Right hindlimb (tissue), 1 donor: Measurements from ENCODE around the gene NFIB.

Experiments used
- DNase-seq: peaks from one replicate; pipeline ENCODE4 v3.0.0-alpha.2; 2018

Gene NFIB

GRCh38 chr9:14303521-14303920 lies 10.4 kb downstream of the NFIB start:
- DNase-seq, result no peak

- no peak for DNase-seq
Measured at GRCh38 chr9:14303100-14303499, 10.8 kb downstream of the NFIB start.

GRCh38 chr9:14302405-14302804 lies 11.5 kb downstream of the NFIB start:
- DNase-seq, result no peak

- peak; percentile 72 for DNase-seq
Measured at GRCh38 chr9:14301583-14302021, 12.3 kb downstream of the NFIB start.

- DNase-seq, result no peak
Measured at GRCh38 chr9:14301006-14301405, 12.9 kb downstream of the NFIB start.

GRCh38 chr9:14300588-14300987 lies 13.4 kb downstream of the NFIB start:
- no peak for DNase-seq

GRCh38 chr9:14300040-14300439 lies 13.9 kb downstream of the NFIB start:
- DNase-seq, result no peak

GRCh38 chr9:14298601-14299022 lies 15.3 kb downstream of the NFIB start:
- no peak for DNase-seq

- DNase-seq, result no peak
Measured at GRCh38 chr9:14296495-14297113, 17.3 kb downstream of the NFIB start.

GRCh38 chr9:14294659-14295058 lies 19.3 kb downstream of the NFIB start:
- DNase-seq, result no peak

GRCh38 chr9:14293801-14294200 lies 20.1 kb downstream of the NFIB start:
- DNase-seq, result no peak

- no peak for DNase-seq
Measured at GRCh38 chr9:14292181-14292739, 21.7 kb downstream of the NFIB start.

GRCh38 chr9:14289916-14290315 lies 24.0 kb downstream of the NFIB start:
- no peak for DNase-seq

GRCh38 chr9:14288433-14288832 lies 25.5 kb downstream of the NFIB start:
- no peak for DNase-seq

GRCh38 chr9:14286121-14286520 lies 27.8 kb downstream of the NFIB start:
- no peak for DNase-seq

- no peak for DNase-seq
Measured at GRCh38 chr9:14283276-14283675, 30.7 kb downstream of the NFIB start.

GRCh38 chr9:14281876-14282275 lies 32.1 kb downstream of the NFIB start:
- DNase-seq, result no peak

GRCh38 chr9:14281136-14281795 lies 32.7 kb downstream of the NFIB start:
- no peak for DNase-seq

- DNase-seq, result no peak
Measured at GRCh38 chr9:14279671-14280070, 34.3 kb downstream of the NFIB start.

- no peak for DNase-seq
Measured at GRCh38 chr9:14278291-14278721, 35.6 kb downstream of the NFIB start.

GRCh38 chr9:14277761-14278160 lies 36.2 kb downstream of the NFIB start:
- no peak for DNase-seq

GRCh38 chr9:14277244-14277643 lies 36.7 kb downstream of the NFIB start:
- peak; percentile 54 for DNase-seq

GRCh38 chr9:14275331-14275730 lies 38.6 kb downstream of the NFIB start:
- no peak for DNase-seq

GRCh38 chr9:14273696-14274121 lies 40.2 kb downstream of the NFIB start:
- no peak for DNase-seq
